Measurements from ENCODE around the gene MTMR3.

The MTMR3 gene

GRCh38 chr22:29948385-29948769, 65.4 kb downstream of the MTMR3 start:
- Histone ChIP-seq H3K4me2 (ENCODE audit: low read length) (no peak overlapping the region), H3K36me3 (ENCODE audit: control insufficient read depth, low read length) (no peaks in the 10 kb centered on the region), H4K20me1 (ENCODE audit: control insufficient read depth, insufficient read depth, low read depth, low read length) (0 out of 2 replicates have a peak, but pooled peaks cover 3% of the 10 kb centered on the region), H3K9me2 (replicated peaks; ENCODE audit: control insufficient read depth, low read length) (no peaks in the 10 kb centered on the region), H3K79me2 (ENCODE audit: control insufficient read depth, low read length) (peaks cover 24% of the 10 kb centered on the region), H3F3A (ENCODE audit: control insufficient read depth, insufficient read depth) (no peaks in the 10 kb centered on the region), H3K4me1 (ENCODE audit: control insufficient read depth, low read length) (no peaks in the 10 kb centered on the region), H3K9me3 (ENCODE audit: control insufficient read depth, insufficient read depth, low read length) (no peaks in the 10 kb centered on the region), H3K27me3 (ENCODE audit: control insufficient read depth, low read length) (no peaks in the 10 kb centered on the region), H3K4me3 (ENCODE audit: low read length) (no peak overlapping the region), H3K27ac (ENCODE audit: low read depth, low read length) (no peak overlapping the region)
- TF ChIP-seq, protein P1, sequence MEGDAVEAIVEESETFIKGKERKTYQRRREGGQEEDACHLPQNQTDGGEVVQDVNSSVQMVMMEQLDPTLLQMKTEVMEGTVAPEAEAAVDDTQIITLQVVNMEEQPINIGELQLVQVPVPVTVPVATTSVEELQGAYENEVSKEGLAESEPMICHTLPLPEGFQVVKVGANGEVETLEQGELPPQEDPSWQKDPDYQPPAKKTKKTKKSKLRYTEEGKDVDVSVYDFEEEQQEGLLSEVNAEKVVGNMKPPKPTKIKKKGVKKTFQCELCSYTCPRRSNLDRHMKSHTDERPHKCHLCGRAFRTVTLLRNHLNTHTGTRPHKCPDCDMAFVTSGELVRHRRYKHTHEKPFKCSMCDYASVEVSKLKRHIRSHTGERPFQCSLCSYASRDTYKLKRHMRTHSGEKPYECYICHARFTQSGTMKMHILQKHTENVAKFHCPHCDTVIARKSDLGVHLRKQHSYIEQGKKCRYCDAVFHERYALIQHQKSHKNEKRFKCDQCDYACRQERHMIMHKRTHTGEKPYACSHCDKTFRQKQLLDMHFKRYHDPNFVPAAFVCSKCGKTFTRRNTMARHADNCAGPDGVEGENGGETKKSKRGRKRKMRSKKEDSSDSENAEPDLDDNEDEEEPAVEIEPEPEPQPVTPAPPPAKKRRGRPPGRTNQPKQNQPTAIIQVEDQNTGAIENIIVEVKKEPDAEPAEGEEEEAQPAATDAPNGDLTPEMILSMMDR (IDR thresholded peaks at IDR 0.05; ENCODE audit: low read depth, low read length, poor library complexity, severe bottlenecking), result no peak
- no peak for TF ChIP-seq EZH2phosphoT487 (IDR thresholded peaks at IDR 0.05; ENCODE audit: borderline replicate concordance, low read length)

- Histone ChIP-seq H3K4me1 (ENCODE audit: control insufficient read depth, low read length) (no peaks in the 10 kb centered on the region), H3K79me2 (ENCODE audit: control insufficient read depth, low read length) (peaks cover 23% of the 10 kb centered on the region), H3K27ac (ENCODE audit: low read depth, low read length) (no peak overlapping the region), H4K20me1 (ENCODE audit: control insufficient read depth, insufficient read depth, low read depth, low read length) (0 out of 2 replicates have a peak, but pooled peaks cover 3% of the 10 kb centered on the region), H3K27me3 (ENCODE audit: control insufficient read depth, low read length) (no peaks in the 10 kb centered on the region), H3F3A (ENCODE audit: control insufficient read depth, insufficient read depth) (no peaks in the 10 kb centered on the region), H3K9me2 (replicated peaks; ENCODE audit: control insufficient read depth, low read length) (no peaks in the 10 kb centered on the region), H3K4me3 (ENCODE audit: low read length) (no peak overlapping the region), H3K36me3 (ENCODE audit: control insufficient read depth, low read length) (no peaks in the 10 kb centered on the region), H3K9me3 (ENCODE audit: control insufficient read depth, insufficient read depth, low read length) (no peaks in the 10 kb centered on the region), H3K4me2 (ENCODE audit: low read length) (no peak overlapping the region)
- TF ChIP-seq EZH2phosphoT487 (IDR thresholded peaks at IDR 0.05; ENCODE audit: borderline replicate concordance, low read length), result no peak
- TF ChIP-seq, protein P1 (IDR thresholded peaks at IDR 0.05; ENCODE audit: low read depth, low read length, poor library complexity, severe bottlenecking), result no peak
Measured at GRCh38 chr22:29949872-29950271, 66.9 kb downstream of the MTMR3 start.

GRCh38 chr22:29951791-29952413, 68.9 kb downstream of the MTMR3 start:
- Histone ChIP-seq H3K9me2 (replicated peaks; ENCODE audit: control insufficient read depth, low read length) (no peaks in the 10 kb centered on the region), H3K27me3 (ENCODE audit: control insufficient read depth, low read length) (no peaks in the 10 kb centered on the region), H3K79me2 (ENCODE audit: control insufficient read depth, low read length) (peaks cover 16% of the 10 kb centered on the region), H3F3A (ENCODE audit: control insufficient read depth, insufficient read depth) (no peaks in the 10 kb centered on the region), H3K9me3 (ENCODE audit: control insufficient read depth, insufficient read depth, low read length) (no peaks in the 10 kb centered on the region), H4K20me1 (ENCODE audit: control insufficient read depth, insufficient read depth, low read depth, low read length) (0 out of 2 replicates have a peak, but pooled peaks cover 3% of the 10 kb centered on the region), H3K4me1 (ENCODE audit: control insufficient read depth, low read length) (no peaks in the 10 kb centered on the region), H3K4me3 (ENCODE audit: low read length) (no peak overlapping the region), H3K36me3 (ENCODE audit: control insufficient read depth, low read length) (no peaks in the 10 kb centered on the region), H3K4me2 (ENCODE audit: low read length) (no peak overlapping the region), H3K27ac (ENCODE audit: low read depth, low read length) (no peak overlapping the region)
- TF ChIP-seq EZH2phosphoT487 (IDR thresholded peaks at IDR 0.05; ENCODE audit: borderline replicate concordance, low read length), result no peak
- TF ChIP-seq, protein P1 (IDR thresholded peaks at IDR 0.05; ENCODE audit: low read depth, low read length, poor library complexity, severe bottlenecking), result no peak

Data from DOHH2 (cell line).